ENCODE data around the gene RAB34. TPM values are rescaled to one million over a fixed set of nuclear protein-coding genes. Genes with fewer than 3 reads are reported as not detected.
A peak's percentile ranks its signal among the peaks of the same experiment; 100 is the strongest.

RAB34 gene, protein sequence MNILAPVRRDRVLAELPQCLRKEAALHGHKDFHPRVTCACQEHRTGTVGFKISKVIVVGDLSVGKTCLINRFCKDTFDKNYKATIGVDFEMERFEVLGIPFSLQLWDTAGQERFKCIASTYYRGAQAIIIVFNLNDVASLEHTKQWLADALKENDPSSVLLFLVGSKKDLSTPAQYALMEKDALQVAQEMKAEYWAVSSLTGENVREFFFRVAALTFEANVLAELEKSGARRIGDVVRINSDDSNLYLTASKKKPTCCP
- total RNA-seq (ENCODE audit: insufficient read depth, low replicate concordance), result 149 TPM

DNA sequence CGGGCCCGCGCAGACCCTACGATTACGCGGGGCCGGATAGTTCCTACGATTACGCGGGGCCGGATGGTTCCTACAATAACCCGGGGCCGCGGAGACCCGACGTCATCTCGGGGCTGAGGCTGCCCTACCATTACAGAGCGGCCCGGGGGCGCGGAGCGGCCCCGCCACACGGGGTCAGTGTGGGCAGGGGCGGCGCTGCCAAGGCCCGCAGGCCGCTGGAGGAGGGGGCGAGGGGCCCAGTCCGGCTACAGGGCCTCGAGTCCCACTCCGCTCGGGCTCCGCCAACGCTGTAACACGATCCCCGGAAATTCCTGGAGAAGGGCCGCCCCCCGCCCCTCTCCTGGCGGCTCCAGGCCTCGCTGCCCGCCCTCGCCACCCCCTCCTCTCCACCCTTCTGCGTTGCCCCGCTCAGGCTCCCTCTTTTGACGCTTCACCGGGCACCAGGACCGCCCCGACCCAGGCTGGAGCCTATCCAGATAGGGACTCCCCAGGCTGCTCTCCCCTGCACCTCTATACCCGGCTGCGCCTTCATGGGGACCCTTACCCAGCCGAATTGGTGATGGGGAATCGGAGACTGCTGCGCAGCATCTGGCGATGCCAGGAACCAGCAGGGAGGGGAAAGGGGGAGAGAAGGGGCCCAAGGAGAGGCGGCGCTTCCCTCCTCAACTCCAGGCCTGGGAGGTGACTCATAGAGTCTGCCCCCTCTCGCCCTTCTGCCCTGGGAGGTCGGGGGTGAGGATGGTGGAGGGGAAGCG lies at the start of gene RAB34:
RAB34 (minus strand) TSS at position 291 of the 755 bp plus-strand sequence. CDS start 602 bp downstream, outside the sequence.
- peak; percentile 96 for DNase-seq (ENCODE audit: low spot score)

GRCh38 chr17:28765038-28765437 lies 47.4 kb upstream of the RAB34 start:
- DNase-seq (ENCODE audit: low spot score), result no peak

GRCh38 chr17:28763804-28764266 lies 46.2 kb upstream of the RAB34 start:
- DNase-seq (ENCODE audit: low spot score), result peak; percentile 75

DNA sequence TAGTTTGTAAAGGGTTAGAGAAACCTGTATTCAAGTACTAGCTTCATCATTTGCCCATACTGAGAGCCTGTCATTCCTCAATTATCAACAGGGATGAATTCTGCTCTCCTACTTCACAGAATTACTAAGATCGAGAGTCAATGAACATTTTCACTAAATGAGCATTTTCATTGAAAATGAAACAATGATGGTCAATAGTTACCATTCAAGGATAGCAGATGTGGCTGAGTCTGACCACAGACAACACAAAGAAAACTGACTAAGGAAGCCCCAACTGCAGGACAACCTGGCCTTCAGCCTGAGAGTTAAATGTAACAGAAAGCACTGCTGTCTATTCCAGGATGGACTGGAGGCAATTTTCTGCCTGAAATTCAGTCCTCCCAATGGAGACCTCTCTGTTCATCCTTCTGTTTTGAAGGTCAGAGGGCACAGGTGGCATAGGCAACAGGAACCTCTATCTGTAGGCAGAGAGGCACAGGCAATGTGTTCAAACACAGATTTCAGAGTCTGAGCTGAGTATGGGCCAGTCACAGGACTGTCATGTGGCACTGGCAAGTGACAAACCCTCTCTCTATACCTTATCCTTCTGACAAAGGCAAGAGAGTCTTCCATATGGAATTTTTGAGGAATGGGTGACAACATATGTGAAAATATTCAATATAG lies 45.6 kb upstream of the RAB34 start:
- no peak for DNase-seq (ENCODE audit: low spot score)

GRCh38 chr17:28760601-28761562 lies 43.2 kb upstream of the RAB34 start:
- no peak for DNase-seq (ENCODE audit: low spot score)

- no peak for DNase-seq (ENCODE audit: low spot score)
These were observed 41.7 kb upstream of the RAB34 start for GRCh38 chr17:28759256-28759865.

DNA sequence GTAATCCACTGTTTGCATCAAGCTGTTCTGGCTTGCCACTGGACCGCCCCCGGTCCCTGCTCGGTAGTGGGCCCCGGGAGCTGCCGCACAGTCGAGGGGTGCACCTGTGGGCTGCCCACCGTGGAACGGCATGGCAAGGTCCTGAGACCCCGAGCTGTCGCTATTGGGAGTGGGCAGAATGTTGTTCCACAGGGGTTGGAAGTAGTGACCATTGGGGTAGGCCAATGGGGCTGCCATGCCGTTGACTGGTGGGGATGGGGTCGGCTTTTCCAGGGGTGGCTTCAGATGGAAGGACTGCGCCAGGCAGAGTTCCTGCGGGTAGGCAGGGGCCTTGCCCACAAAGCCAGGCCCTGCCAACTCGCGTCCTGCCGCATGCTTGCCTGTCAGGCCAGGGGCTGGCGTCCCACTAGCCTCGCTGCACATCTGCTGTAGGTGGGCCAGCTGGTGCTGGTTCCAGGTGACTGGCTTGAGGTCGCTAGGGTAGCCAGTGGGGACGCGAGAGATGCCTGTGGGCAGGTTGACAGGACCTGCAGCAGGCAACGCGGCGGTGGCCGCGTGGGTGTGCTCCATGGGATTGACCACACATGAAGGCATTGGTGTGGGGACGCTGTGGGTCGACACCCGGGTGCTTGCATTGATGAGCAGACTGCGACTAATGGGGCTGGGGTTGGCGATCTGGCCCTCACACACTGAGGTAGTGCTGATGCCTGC lies 40.9 kb upstream of the RAB34 start:
- DNase-seq (ENCODE audit: low spot score), result no peak

- no peak for DNase-seq (ENCODE audit: low spot score)
These were observed 38.6 kb upstream of the RAB34 start for GRCh38 chr17:28756049-28756804.

- DNase-seq (ENCODE audit: low spot score), result no peak
These were observed 37.8 kb upstream of the RAB34 start for GRCh38 chr17:28755486-28755885.

- no peak for DNase-seq (ENCODE audit: low spot score)
These were observed 34.1 kb upstream of the RAB34 start for GRCh38 chr17:28751600-28752366.

DNA sequence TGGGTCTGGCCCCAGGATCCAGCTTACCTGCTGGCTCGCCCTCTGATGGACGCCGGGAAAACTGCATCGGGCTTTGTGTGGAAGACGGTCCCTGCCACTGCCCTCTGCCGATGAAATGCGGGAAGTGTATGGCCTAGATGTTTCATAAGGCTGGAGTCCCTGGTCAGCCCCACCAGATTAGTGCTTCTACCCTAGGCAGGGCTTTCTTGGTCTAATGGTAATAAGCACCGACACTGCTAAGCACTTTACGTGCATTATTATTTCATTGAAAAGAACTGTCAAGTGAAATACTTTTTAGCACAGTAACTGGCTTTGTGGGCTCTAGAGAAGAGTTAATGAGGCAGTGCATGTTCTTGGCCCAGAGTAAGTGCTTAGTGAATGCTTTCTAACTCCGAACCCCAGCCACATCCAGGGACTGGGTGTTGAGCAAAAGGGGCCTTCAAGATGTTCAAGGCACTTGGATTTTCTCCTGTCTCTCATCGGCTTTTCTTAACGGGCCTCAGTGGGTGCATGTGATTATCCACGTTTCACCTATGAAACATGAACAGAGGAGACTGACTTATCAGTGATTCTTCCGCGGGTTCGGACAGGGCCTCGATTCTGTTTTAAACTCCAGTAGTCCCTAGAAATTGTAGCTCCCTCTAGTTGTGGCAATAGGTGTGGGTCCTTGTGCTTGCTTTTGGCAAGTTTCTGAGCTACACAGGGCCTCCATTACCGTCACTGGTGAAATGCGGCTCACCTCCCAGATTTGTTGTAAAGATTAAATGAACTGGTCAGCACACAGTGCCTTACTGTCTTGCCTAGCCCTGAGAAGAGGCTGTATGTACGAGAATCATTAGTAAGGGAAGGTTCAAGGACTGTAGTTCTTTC lies 32.7 kb upstream of the RAB34 start:
- peak; percentile 93 for DNase-seq (ENCODE audit: low spot score)

GRCh38 chr17:28749516-28750177 lies 32.0 kb upstream of the RAB34 start:
- no peak for DNase-seq (ENCODE audit: low spot score)

- DNase-seq (ENCODE audit: low spot score), result no peak
These were observed 31.3 kb upstream of the RAB34 start for GRCh38 chr17:28748852-28749515.

DNA sequence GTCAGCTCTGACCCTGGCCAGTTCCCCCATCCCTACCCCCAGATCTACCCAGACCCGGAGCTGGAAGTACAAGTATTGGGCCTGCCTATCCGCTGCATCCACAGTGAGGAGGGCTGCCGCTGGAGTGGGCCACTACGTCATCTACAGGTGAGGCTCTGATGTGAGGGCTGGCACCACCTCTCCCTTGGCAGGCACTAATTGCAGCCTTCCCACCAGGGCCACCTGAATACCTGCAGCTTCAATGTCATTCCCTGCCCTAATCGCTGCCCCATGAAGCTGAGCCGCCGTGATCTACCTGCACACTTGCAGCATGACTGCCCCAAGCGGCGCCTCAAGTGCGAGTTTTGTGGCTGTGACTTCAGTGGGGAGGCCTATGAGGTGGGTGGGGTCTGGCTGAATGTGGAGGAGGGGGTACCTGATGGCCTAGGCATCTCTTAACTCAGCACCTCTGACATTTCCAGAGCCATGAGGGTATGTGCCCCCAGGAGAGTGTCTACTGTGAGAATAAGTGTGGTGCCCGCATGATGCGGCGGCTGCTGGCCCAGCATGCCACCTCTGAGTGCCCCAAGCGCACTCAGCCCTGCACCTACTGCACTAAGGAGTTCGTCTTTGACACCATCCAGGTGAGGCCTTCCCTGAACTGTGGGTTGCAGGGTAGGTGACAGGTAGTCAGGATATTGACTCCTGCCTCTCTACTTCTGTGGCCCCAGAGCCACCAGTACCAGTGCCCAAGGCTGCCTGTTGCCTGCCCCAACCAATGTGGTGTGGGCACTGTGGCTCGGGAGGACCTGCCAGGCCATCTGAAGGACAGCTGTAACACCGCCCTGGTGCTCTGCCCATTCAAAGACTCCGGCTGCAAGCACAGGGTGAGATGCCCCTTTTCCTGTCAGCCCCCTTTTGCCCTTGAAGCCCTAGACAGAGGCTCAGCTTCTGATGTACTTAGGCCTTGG lies 30.4 kb upstream of the RAB34 start:
- no peak for DNase-seq (ENCODE audit: low spot score)

DNA sequence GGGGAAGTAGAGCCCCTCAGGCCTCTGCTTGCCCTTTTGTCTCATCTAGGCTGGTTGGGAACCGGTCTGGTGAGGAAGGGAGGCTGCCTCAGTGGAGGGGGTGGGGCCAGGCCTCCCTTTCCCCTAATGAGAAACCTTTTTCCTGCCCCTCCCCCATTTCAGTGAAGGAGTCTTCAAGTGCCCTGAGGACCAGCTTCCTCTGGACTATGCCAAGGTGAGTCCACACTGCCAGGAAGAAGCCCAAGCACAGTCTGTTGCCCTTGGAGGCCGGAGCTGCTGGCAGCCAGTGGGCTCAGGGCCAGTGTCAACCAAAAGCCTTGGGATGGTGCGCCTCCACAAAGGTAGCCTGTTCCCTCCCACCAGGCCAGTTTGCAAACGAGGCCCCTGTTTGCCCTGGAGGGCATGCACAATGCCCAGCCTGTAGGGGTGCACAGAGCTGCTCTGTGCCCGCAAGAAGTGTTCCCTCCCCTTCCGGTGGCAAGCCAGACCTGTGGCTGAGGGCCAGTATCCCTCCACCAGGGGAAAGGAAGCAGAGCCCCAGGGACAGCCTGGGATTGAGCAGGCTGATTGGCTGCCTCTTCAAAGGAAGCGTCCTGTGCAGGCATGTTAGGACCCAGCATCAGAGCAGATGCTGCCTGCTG lies 29.5 kb upstream of the RAB34 start:
- no peak for DNase-seq (ENCODE audit: low spot score)

Measured in umbilical cord (tissue), 2 donors.